ENCODE measurements around the gene IGF1. TPM values are rescaled to one million over a fixed set of nuclear protein-coding genes. Genes with fewer than 3 reads are reported as not detected.

The IGF1 gene
- total RNA-seq, 6 experiments from 2014 or later = 0.34 to 0.81 (median 0.51) TPM; not detected in 2

- DNase-seq = no peak
- Mint-ChIP-seq H3K4me1 (ENCODE audit: low read depth) (peaks cover 10% of the 10 kb centered on the region), H3K36me3 (ENCODE audit: low read depth) (no peaks in the 10 kb centered on the region), H3K27me3 (ENCODE audit: insufficient read depth) (no peaks in the 10 kb centered on the region; the same call in 1 of the 2 replicates), H3K27ac (no peak overlapping the region), H3K9me3 (no peaks in the 10 kb centered on the region), H3K4me3 (no peak overlapping the region)
- no peak for TF ChIP-seq CTCF (IDR thresholded peaks at IDR 0.05)
Observed at GRCh38 chr12:102444707-102445106, 35.7 kb downstream of the IGF1 start.

GRCh38 chr12:102444093-102444492, 36.3 kb downstream of the IGF1 start:
- H3K4me3 Mint-ChIP-seq = no peak overlapping the region
- H3K9me3 Mint-ChIP-seq = no peaks in the 10 kb centered on the region
- DNase-seq = no peak
- H3K27me3 Mint-ChIP-seq (ENCODE audit: insufficient read depth) = no peaks in the 10 kb centered on the region; the same call in 1 of the 2 replicates
- TF ChIP-seq CTCF (IDR thresholded peaks at IDR 0.05) = no peak
- H3K36me3 Mint-ChIP-seq (ENCODE audit: low read depth) = no peaks in the 10 kb centered on the region
- no peak overlapping the region for H3K27ac Mint-ChIP-seq
- peaks cover 17% of the 10 kb centered on the region for H3K4me1 Mint-ChIP-seq (ENCODE audit: low read depth)

GRCh38 chr12:102441077-102441596, 39.2 kb downstream of the IGF1 start:
- Mint-ChIP-seq H3K4me1 (ENCODE audit: low read depth) (peaks cover 46% of the 10 kb centered on the region), H3K4me3 (no peak overlapping the region), H3K27ac (no peak overlapping the region), H3K9me3 (no peaks in the 10 kb centered on the region), H3K36me3 (ENCODE audit: low read depth) (no peaks in the 10 kb centered on the region), H3K27me3 (ENCODE audit: insufficient read depth) (no peaks in the 10 kb centered on the region)
- DNase-seq = no peak
- TF ChIP-seq CTCF (IDR thresholded peaks at IDR 0.05) = no peak

- H3K27ac Mint-ChIP-seq = peak overlapping the region; percentile 58
- no peak for TF ChIP-seq CTCF (IDR thresholded peaks at IDR 0.05)
- H3K4me3 Mint-ChIP-seq = peak overlapping the region; percentile 35
- H3K27me3 Mint-ChIP-seq (ENCODE audit: insufficient read depth) = no peaks in the 10 kb centered on the region
- no peaks in the 10 kb centered on the region for H3K9me3 Mint-ChIP-seq
- peaks cover 50% of the 10 kb centered on the region for H3K4me1 Mint-ChIP-seq (ENCODE audit: low read depth)
- no peaks in the 10 kb centered on the region for H3K36me3 Mint-ChIP-seq (ENCODE audit: low read depth)
- DNase-seq = no peak
Observed at GRCh38 chr12:102439426-102440405, 40.6 kb downstream of the IGF1 start.

- TF ChIP-seq CTCF (IDR thresholded peaks at IDR 0.05) = no peak
- Mint-ChIP-seq H3K36me3 (ENCODE audit: low read depth) (no peaks in the 10 kb centered on the region), H3K4me1 (ENCODE audit: low read depth) (peaks cover 52% of the 10 kb centered on the region), H3K4me3 (peak overlapping the region; percentile 35), H3K27ac (peak overlapping the region; percentile 58), H3K27me3 (ENCODE audit: insufficient read depth) (no peaks in the 10 kb centered on the region), H3K9me3 (no peaks in the 10 kb centered on the region)
- no peak for DNase-seq
Observed at GRCh38 chr12:102438827-102439210, 41.5 kb downstream of the IGF1 start.

Data from HFFc6 (cell line).